Measurements from ENCODE around the gene ARHGEF3.

The ARHGEF3 gene

GRCh38 chr3:56838448-56838847 lies 36.7 kb upstream of the ARHGEF3 start:
- TF ChIP-seq POLR2A (IDR thresholded peaks at IDR 0.05; ENCODE audit: extremely low read depth, insufficient read length) (no peak), MAX (IDR thresholded peaks at IDR 0.05; ENCODE audit: low read depth, low read length) (no peak), MYC (IDR thresholded peaks at IDR 0.05; ENCODE audit: low read depth, low read length) (no peak), CTCF (IDR thresholded peaks at IDR 0.05; ENCODE audit: low read depth, low read length) (no peak)
- DNase-seq (ENCODE audit: low read depth): no peak
- no peak overlapping the region for H3K4me3 ChIP-seq (ENCODE audit: low read depth, low read length)

GRCh38 chr3:56837196-56837955 lies 35.6 kb upstream of the ARHGEF3 start:
- no peak for TF ChIP-seq POLR2A (IDR thresholded peaks at IDR 0.05; ENCODE audit: extremely low read depth, insufficient read length)
- TF ChIP-seq MAX (IDR thresholded peaks at IDR 0.05; ENCODE audit: low read depth, low read length): no peak
- no peak for TF ChIP-seq MYC (IDR thresholded peaks at IDR 0.05; ENCODE audit: low read depth, low read length)
- no peak for TF ChIP-seq CTCF (IDR thresholded peaks at IDR 0.05; ENCODE audit: low read depth, low read length)
- DNase-seq (ENCODE audit: low read depth): no peak

DNA sequence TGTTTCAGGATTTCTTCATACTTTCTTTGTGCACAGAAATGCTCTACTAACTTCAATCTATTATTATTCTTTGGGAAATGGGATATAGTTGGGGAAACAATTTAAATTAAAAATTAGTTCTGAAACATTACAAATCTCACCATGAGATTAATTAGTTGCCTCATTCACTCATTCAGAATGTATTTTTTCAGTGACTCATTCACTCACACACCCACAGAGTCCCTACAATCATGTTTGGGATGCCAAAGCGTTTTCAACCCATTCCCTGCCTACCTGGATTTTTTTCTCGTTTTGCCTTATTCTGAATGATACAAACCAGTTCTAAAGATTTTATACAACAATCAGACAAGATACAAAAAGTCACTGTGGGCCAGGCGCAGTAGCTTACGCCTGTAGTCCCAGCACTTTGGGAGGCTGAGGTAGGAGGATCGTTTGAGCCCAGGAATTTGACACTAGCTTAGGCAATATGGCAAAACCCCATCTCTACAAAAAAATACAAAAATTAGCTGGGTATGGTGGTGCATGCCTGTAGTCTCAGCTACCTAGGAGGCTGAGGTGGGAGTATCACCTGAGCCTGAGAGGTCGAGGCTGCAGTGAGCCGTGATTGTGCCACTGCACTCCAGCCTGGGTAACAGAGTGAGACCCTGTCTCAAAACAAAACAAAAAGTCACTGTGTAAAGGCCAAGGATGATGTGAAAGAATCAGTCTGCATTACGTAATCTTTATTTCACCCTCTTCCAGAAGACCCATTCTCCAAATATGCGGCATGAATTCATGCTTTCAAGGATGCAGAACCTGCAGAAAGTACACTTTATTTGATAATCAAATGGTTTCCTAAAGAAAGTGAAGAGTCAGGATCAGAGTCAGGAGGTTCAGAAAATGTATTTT lies 34.8 kb upstream of the ARHGEF3 start:
- no peak for TF ChIP-seq CTCF (IDR thresholded peaks at IDR 0.05; ENCODE audit: low read depth, low read length)
- TF ChIP-seq MYC (IDR thresholded peaks at IDR 0.05; ENCODE audit: low read depth, low read length): no peak
- no peak for TF ChIP-seq POLR2A (IDR thresholded peaks at IDR 0.05; ENCODE audit: extremely low read depth, insufficient read length)
- TF ChIP-seq MAX (IDR thresholded peaks at IDR 0.05; ENCODE audit: low read depth, low read length): no peak
- DNase-seq (ENCODE audit: low read depth): no peak
- H3K4me3 ChIP-seq (ENCODE audit: low read depth, low read length): no peak overlapping the region

More at GRCh38 chr3:56837196-56837955, 35.6 kb upstream of the ARHGEF3 start:
- H3K4me3 ChIP-seq (ENCODE audit: low read depth, low read length): no peak overlapping the region

GRCh38 chr3:56835650-56836227 lies 34.0 kb upstream of the ARHGEF3 start:
- TF ChIP-seq MYC (IDR thresholded peaks at IDR 0.05; ENCODE audit: low read depth, low read length) (no peak), MAX (IDR thresholded peaks at IDR 0.05; ENCODE audit: low read depth, low read length) (no peak), CTCF (IDR thresholded peaks at IDR 0.05; ENCODE audit: low read depth, low read length) (no peak), POLR2A (IDR thresholded peaks at IDR 0.05; ENCODE audit: extremely low read depth, insufficient read length) (no peak)
- DNase-seq (ENCODE audit: low read depth): no peak

DNA sequence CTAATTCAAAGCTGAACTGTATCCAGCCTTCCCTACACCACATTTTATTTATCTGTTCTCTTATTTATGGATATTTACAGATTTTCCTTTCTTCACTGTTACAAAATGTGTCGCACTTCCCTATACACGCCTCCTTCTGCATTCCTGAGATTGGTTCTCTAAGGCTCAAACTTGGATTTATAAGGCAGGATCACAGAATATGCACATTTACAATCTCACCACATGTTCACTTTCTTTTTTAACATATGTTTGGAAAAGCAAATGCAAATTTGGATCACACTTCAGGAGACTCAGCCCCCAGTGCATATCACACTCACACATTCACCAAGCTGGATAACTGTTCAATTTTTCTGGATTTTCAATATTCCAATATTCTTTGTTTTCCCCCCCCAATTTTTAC lies 31.8 kb upstream of the ARHGEF3 start:
- no peak overlapping the region for H3K4me3 ChIP-seq (ENCODE audit: low read depth, low read length)
- no peak for DNase-seq (ENCODE audit: low read depth)

More at GRCh38 chr3:56835650-56836227, 34.0 kb upstream of the ARHGEF3 start:
- H3K4me3 ChIP-seq (ENCODE audit: low read depth, low read length): no peak overlapping the region

More for the DNA sequence above, 31.8 kb upstream of the ARHGEF3 start:
- TF ChIP-seq POLR2A (IDR thresholded peaks at IDR 0.05; ENCODE audit: extremely low read depth, insufficient read length) (no peak), MAX (IDR thresholded peaks at IDR 0.05; ENCODE audit: low read depth, low read length) (no peak), CTCF (IDR thresholded peaks at IDR 0.05; ENCODE audit: low read depth, low read length) (no peak), MYC (IDR thresholded peaks at IDR 0.05; ENCODE audit: low read depth, low read length) (no peak)

Measured in NB4 (cell line).